Measurements from ENCODE around the gene PDE8B.
"Not testable (repeated sequence)": the region's sequence is repeated elsewhere in the genome, so short reads cannot be mapped to it uniquely, and the experiment has no call there.

Gene PDE8B

GRCh38 chr5:77452351-77452750, 241.9 kb downstream of the PDE8B start:
- no peak overlapping the region for H3K4me3 ChIP-seq (replicated peaks; ENCODE audit: low read depth, low read length)
- peak; percentile 37 for DNase-seq (ENCODE audit: extremely low read depth, low read depth)
- TF ChIP-seq CTCF (IDR thresholded peaks at IDR 0.05; ENCODE audit: low read depth, low read length, missing control alignments), result no peak

GRCh38 chr5:77454123-77454522, 243.6 kb downstream of the PDE8B start:
- no peak for TF ChIP-seq CTCF (IDR thresholded peaks at IDR 0.05; ENCODE audit: low read depth, low read length, missing control alignments)
- DNase-seq (ENCODE audit: extremely low read depth, low read depth), result no peak
- no peak overlapping the region for H3K4me3 ChIP-seq (replicated peaks; ENCODE audit: low read depth, low read length)

- no peak for DNase-seq (ENCODE audit: extremely low read depth, low read depth)
- no peak overlapping the region for H3K4me3 ChIP-seq (replicated peaks; ENCODE audit: low read depth, low read length)
- TF ChIP-seq CTCF (IDR thresholded peaks at IDR 0.05; ENCODE audit: low read depth, low read length, missing control alignments), result no peak
Observed at GRCh38 chr5:77461287-77461686, 250.8 kb downstream of the PDE8B start.

GRCh38 chr5:77463905-77464304, 253.4 kb downstream of the PDE8B start:
- DNase-seq (ENCODE audit: extremely low read depth, low read depth), result no peak
- H3K4me3 ChIP-seq (replicated peaks; ENCODE audit: low read depth, low read length), result no peak overlapping the region
- TF ChIP-seq CTCF (IDR thresholded peaks at IDR 0.05; ENCODE audit: low read depth, low read length, missing control alignments), result no peak

GRCh38 chr5:77468875-77469274, 258.4 kb downstream of the PDE8B start:
- DNase-seq (ENCODE audit: extremely low read depth, low read depth); H3K4me3 ChIP-seq (replicated peaks; ENCODE audit: low read depth, low read length): not testable (repeated sequence)

- H3K4me3 ChIP-seq (replicated peaks; ENCODE audit: low read depth, low read length); DNase-seq (ENCODE audit: extremely low read depth, low read depth): not testable (repeated sequence)
Observed at GRCh38 chr5:77475041-77475440, 264.6 kb downstream of the PDE8B start.

Data from HFF-Myc (cell line).